SU-DHL-6 (cell line): ENCODE results near the gene HOXD4.

ENCODE experiments used
- EZH2phosphoT487 ChIP-seq: fragments of 200-600 bp; sonication (generic), shearing (Covaris generic); conservative IDR thresholded peaks from 2 replicates; pipeline ENCODE4 v1.6.1; 2018; ENCODE audit warnings: mild to moderate bottlenecking, antibody characterized with exemption, low read length, moderate library complexity, mixed read lengths
- TF ChIP-seq, protein P1 (sequence below): fragments of 200-600 bp; sonication (generic); IDR thresholded peaks from one replicate; pipeline ENCODE4 v1.5.1; 2017; ENCODE audit warnings: antibody characterized with exemption, mild to moderate bottlenecking, low read length, moderate library complexity; ENCODE audit not compliant: insufficient read depth, poor library complexity, severe bottlenecking

DNA sequence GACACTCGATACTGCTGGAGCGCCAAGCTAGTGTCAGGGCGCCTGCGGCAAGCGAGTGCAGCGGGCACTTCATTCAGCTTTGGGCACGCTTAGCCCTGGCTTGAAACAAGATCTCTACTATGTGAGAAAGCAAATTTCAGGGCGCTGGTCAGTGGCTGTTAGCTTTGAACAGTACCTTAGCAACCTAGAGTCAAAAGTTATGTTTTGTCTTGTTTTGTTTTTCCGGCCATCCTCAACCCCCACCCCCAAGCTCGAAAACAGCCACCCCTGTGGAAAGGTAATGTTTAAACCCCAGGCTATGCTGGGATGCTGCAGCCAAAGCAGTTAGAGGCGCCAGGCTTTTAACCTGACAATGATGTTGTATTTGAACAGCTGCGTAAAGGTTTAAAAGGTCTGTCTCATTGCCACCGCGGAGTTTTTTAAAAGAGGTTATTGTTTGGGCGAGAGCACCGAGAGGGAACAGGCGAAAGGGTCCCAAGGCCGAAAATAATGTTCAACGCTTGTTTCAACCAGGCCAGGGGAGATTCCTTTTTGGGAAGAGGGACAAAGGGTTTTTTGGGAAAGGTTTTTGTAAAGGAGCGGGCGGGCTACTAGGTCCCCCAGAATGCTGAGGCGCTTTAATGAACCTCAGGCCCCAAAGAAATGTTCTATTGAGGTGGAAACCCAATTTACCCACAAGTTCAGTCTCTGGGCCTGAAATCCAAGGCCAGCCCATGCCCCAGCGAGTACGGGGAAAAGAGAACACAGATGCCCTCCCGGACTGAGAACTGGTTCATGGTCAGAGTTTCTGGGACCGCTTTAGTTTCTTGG, 37.0 kb upstream of the HOXD4 start:
- TF ChIP-seq, protein P1, sequence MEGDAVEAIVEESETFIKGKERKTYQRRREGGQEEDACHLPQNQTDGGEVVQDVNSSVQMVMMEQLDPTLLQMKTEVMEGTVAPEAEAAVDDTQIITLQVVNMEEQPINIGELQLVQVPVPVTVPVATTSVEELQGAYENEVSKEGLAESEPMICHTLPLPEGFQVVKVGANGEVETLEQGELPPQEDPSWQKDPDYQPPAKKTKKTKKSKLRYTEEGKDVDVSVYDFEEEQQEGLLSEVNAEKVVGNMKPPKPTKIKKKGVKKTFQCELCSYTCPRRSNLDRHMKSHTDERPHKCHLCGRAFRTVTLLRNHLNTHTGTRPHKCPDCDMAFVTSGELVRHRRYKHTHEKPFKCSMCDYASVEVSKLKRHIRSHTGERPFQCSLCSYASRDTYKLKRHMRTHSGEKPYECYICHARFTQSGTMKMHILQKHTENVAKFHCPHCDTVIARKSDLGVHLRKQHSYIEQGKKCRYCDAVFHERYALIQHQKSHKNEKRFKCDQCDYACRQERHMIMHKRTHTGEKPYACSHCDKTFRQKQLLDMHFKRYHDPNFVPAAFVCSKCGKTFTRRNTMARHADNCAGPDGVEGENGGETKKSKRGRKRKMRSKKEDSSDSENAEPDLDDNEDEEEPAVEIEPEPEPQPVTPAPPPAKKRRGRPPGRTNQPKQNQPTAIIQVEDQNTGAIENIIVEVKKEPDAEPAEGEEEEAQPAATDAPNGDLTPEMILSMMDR: no peak
- TF ChIP-seq EZH2phosphoT487: no peak
